NCI-H1694 (cell line): ENCODE results near the gene RPL37A.
A peak's percentile ranks its signal among the peaks of the same experiment; 100 is the strongest.

Source experiments
- DNase-seq: peaks from one replicate; lab custom pipeline; 2025; lab: John Stamatoyannopoulos, UW

Gene RPL37A

DNA sequence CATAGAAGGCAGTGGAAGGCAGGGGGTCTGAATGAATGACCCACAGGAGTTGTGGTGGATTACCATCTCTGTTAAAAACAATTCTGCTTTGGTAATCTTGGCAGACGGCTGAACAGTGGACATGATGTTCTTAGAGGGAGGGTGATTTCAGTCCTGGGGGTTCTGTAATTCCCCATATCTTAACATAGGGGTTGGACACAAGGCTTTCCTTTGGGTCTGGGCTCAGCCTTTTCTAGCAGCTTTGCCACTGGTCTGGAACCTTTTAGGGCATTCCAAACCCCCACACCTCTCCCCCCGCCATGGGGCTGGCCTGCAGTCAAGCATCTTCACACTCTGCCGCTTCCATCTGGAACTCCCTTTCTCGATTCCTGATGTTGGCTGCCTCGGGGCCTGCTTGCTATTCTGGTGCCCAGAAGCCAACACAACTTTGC is 50.3 kb downstream of the RPL37A start:
- peak; percentile 90 for DNase-seq

DNA sequence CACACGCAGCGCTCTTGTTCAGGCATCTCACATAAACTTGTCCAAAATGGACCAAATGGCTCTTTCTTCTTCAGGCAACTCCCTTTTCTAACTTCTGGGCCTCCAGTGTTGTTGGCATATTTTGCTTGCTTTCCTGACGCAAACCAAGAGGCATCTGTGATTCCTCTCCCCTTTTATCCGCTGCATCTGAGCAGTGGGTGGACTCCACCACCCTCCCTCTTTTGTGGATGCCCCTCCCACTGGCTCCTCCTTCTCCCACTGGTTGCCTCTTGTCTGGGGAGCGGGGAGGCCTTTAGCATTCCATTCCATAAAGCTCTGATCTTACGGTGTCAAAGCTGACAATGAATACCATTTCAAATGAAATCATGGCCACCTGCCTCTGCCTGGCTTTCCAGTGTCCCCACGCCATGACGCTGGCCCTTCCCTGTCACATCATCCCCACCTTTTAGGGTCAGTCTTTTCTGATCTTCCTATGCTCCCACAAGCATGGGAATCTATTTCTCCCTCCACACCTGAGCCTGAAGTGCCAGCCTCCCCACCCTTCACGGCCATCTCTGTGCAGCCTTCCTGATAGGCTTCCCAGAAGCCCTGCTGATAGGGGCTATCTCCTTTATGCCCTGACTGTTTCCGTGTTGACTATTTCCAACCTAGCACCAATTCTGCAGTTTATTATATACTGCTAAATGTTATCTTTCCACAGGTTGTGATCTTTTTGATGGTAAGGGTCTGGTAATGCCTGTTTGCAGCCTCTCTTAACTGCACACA is 51.5 kb downstream of the RPL37A start:
- no peak for DNase-seq

DNA sequence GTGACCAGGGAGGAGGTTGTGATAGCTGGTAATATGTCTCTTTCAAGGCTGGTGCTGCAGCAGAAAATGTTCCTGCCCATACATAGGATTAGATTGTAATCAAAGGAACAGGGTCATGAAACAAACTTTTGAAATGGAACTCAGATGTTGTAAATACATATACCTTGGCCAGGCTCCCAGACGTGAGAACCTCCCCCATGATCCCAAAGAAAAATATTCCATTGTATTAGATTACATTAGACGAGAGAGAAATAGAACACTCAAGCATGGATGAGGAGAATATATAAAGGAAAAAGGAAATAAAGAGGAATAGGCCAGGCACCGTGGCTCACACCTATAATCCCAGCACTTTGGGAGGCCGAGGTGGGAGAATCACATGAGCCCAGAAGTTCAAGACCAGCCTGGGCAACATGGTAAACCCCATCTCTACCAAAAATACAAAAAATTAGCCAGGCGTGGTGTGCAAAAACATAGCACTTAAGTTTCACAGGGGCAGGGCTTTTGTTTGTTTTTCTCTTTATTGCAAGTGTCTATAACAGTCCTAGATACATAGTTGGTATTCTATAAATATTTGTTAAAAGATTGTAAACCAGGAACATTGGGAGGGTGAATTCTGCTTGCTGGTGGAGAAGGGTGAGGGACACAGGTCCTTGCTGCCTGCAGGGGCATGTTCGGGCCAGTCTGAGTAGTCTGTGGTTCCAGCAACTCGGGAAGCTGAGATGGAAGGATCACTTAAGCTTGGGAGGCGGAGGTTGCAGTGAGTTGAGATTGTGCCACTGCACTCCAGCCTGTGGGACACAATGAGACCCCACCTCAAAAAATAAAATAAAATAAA is 52.8 kb downstream of the RPL37A start:
- no peak for DNase-seq

DNA sequence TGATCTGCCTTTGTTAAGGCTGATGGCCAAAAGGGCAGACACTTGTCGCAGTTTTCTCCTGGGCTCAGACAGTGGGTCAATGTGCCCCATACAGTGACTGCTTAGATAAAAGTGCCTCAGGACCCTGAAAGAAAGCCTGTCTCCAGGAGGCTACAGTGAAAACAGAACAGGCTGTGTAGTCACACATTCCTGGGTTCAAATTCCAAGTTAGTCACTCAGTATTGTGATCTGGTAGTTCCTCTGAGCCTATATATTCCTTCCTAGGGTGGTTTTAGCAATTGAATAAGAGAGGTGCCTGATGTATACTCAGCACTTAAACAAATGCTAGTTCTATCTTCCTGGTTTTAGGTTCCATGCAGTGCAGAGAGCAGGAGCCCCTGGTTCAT is 54.4 kb downstream of the RPL37A start:
- DNase-seq: no peak
